Testis (tissue), 2 donors: ENCODE results near the gene DUSP2.

Experiments
- POLR2A ChIP-seq: fragments of 450-650 bp; IDR thresholded peaks from one replicate; pipeline ENCODE4 v1.6.1; 2017; ENCODE audit warnings: antibody characterized with exemption, mild to moderate bottlenecking, moderate library complexity
- TF ChIP-seq, protein P1 (sequence below), 3 experiments: fragments of 450-650 bp in 2 of 3; fragments of 200-600 bp in 1 of 3; sonication (generic) in 1 of 3; IDR thresholded peaks; one replicate each; pipeline ENCODE4 v1.5.1; 2016 to 2019; ENCODE audit warnings: antibody characterized with exemption in 3 of 3, mild to moderate bottlenecking in 2 of 3, moderate library complexity in 1 of 3

DNA sequence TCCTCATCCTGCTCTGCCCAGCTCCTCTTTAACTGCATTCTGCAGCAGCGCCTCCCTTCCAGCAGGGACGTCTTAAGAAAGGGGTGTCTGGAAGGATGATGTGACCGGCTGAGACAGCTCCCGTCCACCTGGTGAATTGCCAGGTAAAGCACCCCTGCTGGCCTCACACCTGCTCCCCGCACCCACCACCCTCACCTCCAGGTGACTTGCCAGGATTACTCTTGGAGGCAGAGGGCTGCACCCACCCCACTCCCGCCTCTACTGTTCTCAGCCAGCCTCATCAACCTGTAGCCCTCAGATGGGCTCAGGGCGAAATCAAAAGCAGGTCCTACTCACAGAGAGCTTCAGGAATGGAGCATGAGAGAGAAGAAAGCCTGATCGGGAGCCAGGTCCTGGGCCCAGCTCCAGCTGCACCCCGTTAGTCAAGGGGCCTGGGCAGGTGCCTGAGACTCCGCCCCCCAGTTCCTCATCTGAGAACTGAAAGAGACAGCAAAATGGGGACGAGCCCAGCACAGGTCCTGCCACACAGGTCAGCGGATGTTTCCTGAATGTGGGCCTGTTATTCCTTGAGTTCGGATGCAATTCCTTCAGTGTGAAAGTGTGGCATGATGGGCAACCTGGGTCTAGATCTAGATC is 34.5 kb downstream of the DUSP2 start:
- no peak for TF ChIP-seq POLR2A
- TF ChIP-seq, protein P1, sequence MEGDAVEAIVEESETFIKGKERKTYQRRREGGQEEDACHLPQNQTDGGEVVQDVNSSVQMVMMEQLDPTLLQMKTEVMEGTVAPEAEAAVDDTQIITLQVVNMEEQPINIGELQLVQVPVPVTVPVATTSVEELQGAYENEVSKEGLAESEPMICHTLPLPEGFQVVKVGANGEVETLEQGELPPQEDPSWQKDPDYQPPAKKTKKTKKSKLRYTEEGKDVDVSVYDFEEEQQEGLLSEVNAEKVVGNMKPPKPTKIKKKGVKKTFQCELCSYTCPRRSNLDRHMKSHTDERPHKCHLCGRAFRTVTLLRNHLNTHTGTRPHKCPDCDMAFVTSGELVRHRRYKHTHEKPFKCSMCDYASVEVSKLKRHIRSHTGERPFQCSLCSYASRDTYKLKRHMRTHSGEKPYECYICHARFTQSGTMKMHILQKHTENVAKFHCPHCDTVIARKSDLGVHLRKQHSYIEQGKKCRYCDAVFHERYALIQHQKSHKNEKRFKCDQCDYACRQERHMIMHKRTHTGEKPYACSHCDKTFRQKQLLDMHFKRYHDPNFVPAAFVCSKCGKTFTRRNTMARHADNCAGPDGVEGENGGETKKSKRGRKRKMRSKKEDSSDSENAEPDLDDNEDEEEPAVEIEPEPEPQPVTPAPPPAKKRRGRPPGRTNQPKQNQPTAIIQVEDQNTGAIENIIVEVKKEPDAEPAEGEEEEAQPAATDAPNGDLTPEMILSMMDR (IDR thresholded peaks at IDR 0.05) = no peak
